Activated CD4-positive, alpha-beta T cell treated with anti-CD3 and anti-CD28 coated beads, Interleukin-2, Interleukin-4, amounts not matched to agents 100 ng/mL and 50 ng/mL, durations not matched to agents 16 hours and 8 hours (primary cell): ENCODE data around the gene INS.
"Not testable (repeated sequence)": the region's sequence is repeated elsewhere in the genome, so short reads cannot be mapped to it uniquely, and the experiment has no call there.

Source experiments
- DNase-seq: peaks from one replicate; pipeline ENCODE4 v3.0.0-alpha.2; 2020; ENCODE audit warnings: low spot score

INS gene

GRCh38 chr11:2198621-2199365, 37.8 kb upstream of the INS start:
- no peak for DNase-seq

- DNase-seq = no peak
These were observed 36.9 kb upstream of the INS start for GRCh38 chr11:2197771-2198520.

- DNase-seq = peak; percentile 62
These were observed 36.2 kb upstream of the INS start for GRCh38 chr11:2196970-2197770.

- no peak for DNase-seq
These were observed 34.7 kb upstream of the INS start for GRCh38 chr11:2195756-2196088.

- DNase-seq = peak; percentile 27
These were observed 34.1 kb upstream of the INS start for GRCh38 chr11:2194877-2195755.

- not testable (repeated sequence) for DNase-seq
These were observed 33.0 kb upstream of the INS start for GRCh38 chr11:2193888-2194595.

- no peak for DNase-seq
These were observed 32.3 kb upstream of the INS start for GRCh38 chr11:2193099-2193887.

- DNase-seq = no peak
These were observed 31.4 kb upstream of the INS start for GRCh38 chr11:2192435-2192834.

GRCh38 chr11:2191883-2192282, 30.9 kb upstream of the INS start:
- DNase-seq = no peak

- DNase-seq = no peak
These were observed 29.9 kb upstream of the INS start for GRCh38 chr11:2190657-2191471.

- DNase-seq = no peak
These were observed 29.1 kb upstream of the INS start for GRCh38 chr11:2189938-2190656.

GRCh38 chr11:2188745-2189144, 27.7 kb upstream of the INS start:
- no peak for DNase-seq

- no peak for DNase-seq
These were observed 26.3 kb upstream of the INS start for GRCh38 chr11:2187280-2187707.

GRCh38 chr11:2186669-2187279, 25.8 kb upstream of the INS start:
- DNase-seq = peak; percentile 5

- no peak for DNase-seq
These were observed 24.5 kb upstream of the INS start for GRCh38 chr11:2185324-2186085.

- no peak for DNase-seq
These were observed 21.9 kb upstream of the INS start for GRCh38 chr11:2182692-2183474.

GRCh38 chr11:2182075-2182474, 21.1 kb upstream of the INS start:
- no peak for DNase-seq
